Astrocyte of the cerebellum (primary cell): ENCODE data around the gene DDOST.
"Not testable (repeated sequence)": the region's sequence is repeated elsewhere in the genome, so short reads cannot be mapped to it uniquely, and the experiment has no call there.

Experiments
- DNase-seq: peaks from one replicate; pipeline ENCODE4 v3.0.0-alpha.2; 2011; ENCODE audit warnings: low read depth
- H3K4me3 ChIP-seq: 2 replicates; pipeline ENCODE4 v1.5.1; 2011; ENCODE audit warnings: mild to moderate bottlenecking, low read depth, low read length, moderate library complexity
- CTCF ChIP-seq: IDR thresholded peaks from 2 replicates; pipeline ENCODE4 v1.5.1; 2012; ENCODE audit warnings: low read length, low read depth, moderate library complexity, mild to moderate bottlenecking; ENCODE audit errors: missing control alignments
- in situ Hi-C: cut with HindIII; loops from 2 replicates; pipeline ENCODE4 v1.10.0; 2017; ENCODE audit warnings: low sequenced_read_pairs

DDOST gene

DNA sequence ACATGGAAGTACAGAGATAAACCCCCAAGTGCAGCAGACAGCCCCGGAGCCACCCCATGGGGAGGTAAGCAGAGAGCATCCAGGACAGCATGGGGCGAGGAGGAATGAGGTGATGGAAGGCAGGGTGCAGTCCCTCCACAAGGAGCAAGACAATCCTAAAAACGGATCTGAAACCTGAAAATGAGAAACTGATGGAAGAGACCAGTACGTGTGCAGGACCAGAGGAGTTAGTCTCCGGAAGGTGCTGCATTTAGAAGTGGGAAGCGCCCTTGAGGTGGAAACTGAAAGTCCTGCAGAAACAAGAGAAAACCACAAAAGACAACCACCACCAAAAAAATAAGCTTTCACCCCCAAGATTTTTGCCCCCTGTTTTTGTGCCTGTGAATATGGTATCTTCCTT is 17.4 kb upstream of the DDOST start:
- TF ChIP-seq CTCF: no peak
- in situ Hi-C loops: no loop called here
- H3K4me3 ChIP-seq: no peak overlapping the region
- DNase-seq: no peak

GRCh38 chr1:20673626-20674025 is 12.5 kb upstream of the DDOST start:
- H3K4me3 ChIP-seq, DNase-seq, in situ Hi-C loops: not testable (repeated sequence)

DNA sequence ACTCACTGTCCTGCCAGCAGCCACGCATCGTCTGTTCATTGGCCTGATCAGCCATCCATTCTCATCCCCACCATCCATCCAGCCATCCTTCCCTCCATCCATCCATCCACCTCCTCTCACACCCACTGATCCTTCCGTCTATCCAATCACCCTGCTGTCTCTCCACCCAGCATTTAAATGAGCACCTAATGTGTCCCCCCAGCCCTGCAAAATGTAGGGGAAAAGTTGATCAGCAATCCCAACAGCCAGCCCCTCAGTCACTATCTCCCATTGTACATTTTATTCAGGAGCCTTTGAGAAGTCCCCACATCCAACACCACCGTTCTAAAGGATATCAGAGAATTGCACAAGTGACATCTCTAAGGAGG is 11.1 kb upstream of the DDOST start:
- no peak overlapping the region for H3K4me3 ChIP-seq
- DNase-seq: no peak
- TF ChIP-seq CTCF: no peak
- in situ Hi-C loops: no loop called here

DNA sequence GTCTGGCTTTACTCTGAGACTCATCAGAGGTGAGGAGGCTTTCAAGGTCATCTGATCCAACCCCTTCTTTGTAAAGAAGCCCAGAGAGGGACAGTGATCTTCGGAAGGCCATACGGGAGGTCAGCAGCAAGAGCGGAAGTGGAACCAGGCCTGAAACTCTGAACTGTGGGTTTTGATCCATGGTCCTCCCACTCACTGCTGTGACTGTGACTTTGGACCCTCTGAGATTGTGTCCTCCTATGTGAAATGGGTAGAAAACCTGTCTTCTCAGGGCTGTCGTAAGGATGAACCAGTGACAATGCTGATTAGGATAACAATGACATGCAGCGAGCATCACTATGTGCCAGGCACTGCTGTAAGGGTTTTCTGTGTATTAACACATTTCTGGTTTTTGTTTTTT is 9.8 kb upstream of the DDOST start:
- no peak for TF ChIP-seq CTCF
- DNase-seq: no peak
- in situ Hi-C loops: no loop called here
- H3K4me3 ChIP-seq: no peak overlapping the region

DNA sequence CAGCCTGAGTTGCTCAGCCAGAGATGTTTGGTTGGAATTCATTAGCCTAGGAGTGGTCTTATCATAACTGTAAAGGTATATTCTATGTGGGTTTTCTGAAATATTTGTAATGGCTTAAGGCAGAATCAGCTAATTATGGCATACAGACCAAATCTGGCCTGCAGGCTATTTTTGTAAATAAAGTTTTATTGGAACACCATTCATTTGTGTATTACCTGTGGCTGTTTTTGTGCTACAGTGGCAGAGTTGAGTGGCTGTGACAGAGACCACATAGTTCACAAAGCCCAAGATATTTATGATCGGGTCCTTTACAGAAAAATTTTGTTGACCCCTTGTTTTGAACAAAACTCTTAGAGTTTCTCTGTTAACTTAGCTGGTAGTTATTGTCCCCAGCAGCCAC is 7.4 kb upstream of the DDOST start:
- H3K4me3 ChIP-seq: no peak overlapping the region
- no peak for DNase-seq
- TF ChIP-seq CTCF: no peak
- in situ Hi-C loops: no loop called here

DNA sequence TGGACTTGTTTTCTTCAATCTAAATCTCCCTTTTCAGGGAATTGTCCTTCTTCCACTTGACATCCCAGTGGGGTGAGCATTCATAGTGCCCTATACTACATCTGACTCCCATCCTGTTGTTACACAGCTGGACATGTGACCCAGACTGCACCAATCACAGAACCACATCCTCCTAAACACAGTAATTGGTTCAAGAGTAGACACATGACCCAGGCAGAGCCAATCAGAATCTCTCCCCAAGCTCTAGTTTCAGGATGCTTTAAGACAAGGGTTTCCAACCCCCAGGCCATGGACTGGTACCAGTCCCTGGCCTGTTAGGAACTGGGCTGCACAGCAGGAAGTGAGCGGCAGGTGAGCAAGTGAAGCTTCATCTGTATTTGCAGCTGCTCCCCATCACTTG is 5.6 kb upstream of the DDOST start:
- no peak overlapping the region for H3K4me3 ChIP-seq
- DNase-seq: no peak
- no peak for TF ChIP-seq CTCF
- in situ Hi-C loops: no loop called here

- DNase-seq: no peak
- in situ Hi-C loops: no loop called here
- no peak for TF ChIP-seq CTCF
- H3K4me3 ChIP-seq: no peak overlapping the region
Observed at GRCh38 chr1:20666146-20666545, 5.0 kb upstream of the DDOST start.
